GM12878 (cell line): ENCODE measurements around the gene SUMF1. TPM values are rescaled to one million over a fixed set of nuclear protein-coding genes. Genes with fewer than 3 reads are reported as not detected.

Source experiments
- ATAC-seq: fragments of 200-7000 bp; cut with Tn5 transposase; 3 replicates; pipeline ENCODE4 v1.9.1; 2020; ENCODE audit warnings: mild to moderate bottlenecking, moderate library complexity
- BruUV-seq: library from RNA; stranded (reverse); fragments of 400-500 nt; replicated peaks from 2 replicates; lab custom pipeline; 2021; lab: Mats Ljungman, UMichigan
- CTCF ChIA-PET: fragments of 300-600 bp; sonication (Branson Sonifier 250); formaldehyde crosslinking; extraction: SDS; loops from one replicate; lab custom pipeline; 2021; ENCODE audit warnings: inconsistent platforms; lab: Yijun Ruan, JAX
- POLR2A ChIA-PET: fragments of 350-600 bp; formaldehyde crosslinking; extraction: SDS; loops from one replicate; lab custom pipeline; 2021; ENCODE audit warnings: inconsistent platforms; lab: Charles Lee
- RAD21 ChIA-PET: fragments of 300-600 bp; sonication (Branson Sonifier 250); formaldehyde crosslinking; loops from one replicate; lab custom pipeline; 2023; ENCODE audit warnings: antibody characterized with exemption; ENCODE audit not compliant: unreplicated experiment; lab: Charles Lee
- SMC1A ChIA-PET: fragments of 300-600 bp; sonication (Branson Sonifier 250); formaldehyde crosslinking; loops from one replicate; lab custom pipeline; 2023; ENCODE audit not compliant: unreplicated experiment, uncharacterized antibody; lab: Charles Lee
- DNase-seq: peaks from one replicate; pipeline ENCODE4 v3.0.0-alpha.2; 2011; ENCODE audit warnings: low read depth, low spot score
- FAIRE-seq: peaks from 3 replicates; lab custom pipeline; 2011; peaks lifted over from hg19 to GRCh38; lab: Jason Lieb, UNC
- H2AFZ ChIP-seq: 2 replicates; pipeline ENCODE4 v1.6.0; 2011; ENCODE audit warnings: low read depth, low read length, control low read depth; ENCODE audit not compliant: control insufficient read depth
- H3K27ac ChIP-seq: 2 replicates; pipeline ENCODE4 v1.5.1; 2011; ENCODE audit warnings: control low read depth; ENCODE audit not compliant: control insufficient read depth, insufficient read depth
- H3K27me3 ChIP-seq, 2 experiments: replicated peaks in 1 of 2; 2 replicates each; pipeline versions ENCODE4 v1.6.0 to v1.6.1; 2011; ENCODE audit warnings: low read length in 1 of 2; ENCODE audit not compliant: control insufficient read depth in 2 of 2, insufficient read depth in 2 of 2
- H3K36me3 ChIP-seq, 2 experiments: 2 replicates each; pipeline ENCODE4 v1.5.1; 2011; ENCODE audit warnings: low read length in 1 of 2; ENCODE audit not compliant: control insufficient read depth in 2 of 2, insufficient read depth in 2 of 2
- H3K4me1 ChIP-seq: 2 replicates; pipeline ENCODE4 v1.6.1; 2011; ENCODE audit warnings: mild to moderate bottlenecking, low read length, moderate library complexity, mixed read lengths; ENCODE audit not compliant: control insufficient read depth, insufficient read depth
- H3K4me2 ChIP-seq: 2 replicates; pipeline ENCODE4 v1.6.0; 2011; ENCODE audit warnings: control low read depth; ENCODE audit not compliant: control insufficient read depth, insufficient read depth
- H3K4me3 ChIP-seq: fragments of 200-600 bp; sonication (generic); 2 replicates; pipeline ENCODE4 v1.5.1; 2016
- H3K79me2 ChIP-seq: 2 replicates; pipeline ENCODE4 v1.6.0; 2011; ENCODE audit warnings: low read length; ENCODE audit not compliant: control insufficient read depth, insufficient read depth
- H3K9ac ChIP-seq: 2 replicates; pipeline ENCODE4 v1.8.0; 2011; ENCODE audit warnings: low read length, control low read depth, mixed read lengths; ENCODE audit not compliant: control insufficient read depth, insufficient read depth
- H3K9me3 ChIP-seq: replicated peaks from 3 replicates; pipeline ENCODE4 v1.5.1; 2011; ENCODE audit warnings: mild to moderate bottlenecking, low read length; ENCODE audit not compliant: control insufficient read depth, insufficient read depth
- H4K20me1 ChIP-seq: 2 replicates; pipeline ENCODE4 v1.6.0; 2011; ENCODE audit not compliant: control insufficient read depth, insufficient read depth
- CBX5 ChIP-seq: sonication (generic); IDR thresholded peaks from 2 replicates; pipeline ENCODE4 v1.6.1; 2016; ENCODE audit warnings: low read depth, moderate library complexity, mild to moderate bottlenecking, inconsistent platforms
- IRF4 ChIP-seq: IDR thresholded peaks from 2 replicates; pipeline ENCODE4 v1.6.1; 2011; ENCODE audit warnings: low read depth, low read length
- NFYB ChIP-seq: IDR thresholded peaks from 2 replicates; pipeline ENCODE4 v1.6.1; 2011; ENCODE audit warnings: low read depth, mild to moderate bottlenecking, low read length, improper control_type of control experiment, moderate library complexity; ENCODE audit not compliant: insufficient read depth
- SPI1 ChIP-seq: IDR thresholded peaks from 2 replicates; pipeline ENCODE4 v1.6.1; 2011; ENCODE audit warnings: low read depth, mild to moderate bottlenecking, low read length, moderate library complexity, borderline replicate concordance; ENCODE audit not compliant: insufficient read depth
- TCF7 ChIP-seq: IDR thresholded peaks from 2 replicates; pipeline ENCODE4 v1.6.1; 2014; ENCODE audit warnings: antibody characterized with exemption, borderline replicate concordance
- ZNF207 ChIP-seq: fragments of 450-650 bp; IDR thresholded peaks from 2 replicates; pipeline ENCODE4 v1.6.1; 2014; ENCODE audit warnings: antibody characterized with exemption, mild to moderate bottlenecking, borderline replicate concordance
- WGBS: methylation state at CpG from one replicate; pipeline ENCODE4 v1.1.6; 2016; ENCODE audit warnings: low lambda C conversion rate; ENCODE audit not compliant: insufficient replicate concordance, insufficient coverage; ENCODE audit errors: missing lambda C conversion rate; 5-methylcytosine and 5-hydroxymethylcytosine counted together
- in situ Hi-C: fragments of 300-500 bp; cut with MboI; formaldehyde crosslinking; loops from 9 replicates; pipeline ENCODE4 v1.14.3; 2018; ENCODE audit warnings: mixed read lengths
- intact Hi-C: fragments of 100-400 bp; cut with micrococcal nuclease; formaldehyde crosslinking; loops from one replicate; pipeline ENCODE4 v1.14.2; 2022; ENCODE audit not compliant: unreplicated experiment
- polyA plus RNA-seq, 11 experiments: library from polyadenylated mRNA; depleted of rRNA in 4 of 11; unstranded in 6 of 11; stranded (reverse) in 5 of 11; fragments of >200 nt; fragmentation: Nextera tagmentation in 4 of 11; fragmentation: Illumina TruSeq in 1 of 11; extraction: Ambion mirVana in 4 of 11; extraction: Trizol in 1 of 11; gene quantifications; 1 replicate in 1 of 11; 2 replicates in 10 of 11; pipeline versions ENCODE4 v1.2.1 to v1.2.3, GENCODE V29; 2011 to 2016; ENCODE audit warnings: inconsistent platforms in 2 of 11, missing spikeins in 2 of 11, low read depth in 1 of 11
- total RNA-seq, 4 experiments: library from RNA; depleted of rRNA in 3 of 4; stranded (reverse); fragments of >200 nt in 3 of 4; fragmentation: Illumina TruSeq in 1 of 4; extraction: Trizol in 1 of 4; gene quantifications; 2 replicates each; pipeline versions ENCODE4 v1.2.1 to v1.2.3, GENCODE V29; 2013 to 2021
- TF ChIP-seq, protein P1 (sequence below): fragments of 450-650 bp; conservative IDR thresholded peaks from 2 replicates; pipeline ENCODE4 v1.6.1; 2017; ENCODE audit warnings: mild to moderate bottlenecking, moderate library complexity
- TF ChIP-seq, protein P2 (sequence below): fragments of 450-650 bp; IDR thresholded peaks from 2 replicates; pipeline ENCODE4 v1.6.1; 2018; ENCODE audit warnings: mild to moderate bottlenecking, low read depth, moderate library complexity; ENCODE audit not compliant: partially characterized antibody
- TF ChIP-seq, protein P3 (sequence below): fragments of 450-650 bp; IDR thresholded peaks from 2 replicates; pipeline ENCODE4 v1.6.1; 2017; ENCODE audit warnings: mild to moderate bottlenecking, low read depth, inconsistent platforms; ENCODE audit not compliant: poor library complexity, severe bottlenecking
- TF ChIP-seq, protein P4 (sequence below): fragments of 150-350 bp; IDR thresholded peaks from 2 replicates; pipeline ENCODE4 v1.6.1; 2016; ENCODE audit warnings: low read depth, low read length

Gene SUMF1
- total and polyA plus RNA-seq, 10 of the 15 experiments (the other 5 are each of a cell fraction or from before 2014, with no cell fraction given), result 3.2 to 14.3 (median 8.5) TPM

DNA sequence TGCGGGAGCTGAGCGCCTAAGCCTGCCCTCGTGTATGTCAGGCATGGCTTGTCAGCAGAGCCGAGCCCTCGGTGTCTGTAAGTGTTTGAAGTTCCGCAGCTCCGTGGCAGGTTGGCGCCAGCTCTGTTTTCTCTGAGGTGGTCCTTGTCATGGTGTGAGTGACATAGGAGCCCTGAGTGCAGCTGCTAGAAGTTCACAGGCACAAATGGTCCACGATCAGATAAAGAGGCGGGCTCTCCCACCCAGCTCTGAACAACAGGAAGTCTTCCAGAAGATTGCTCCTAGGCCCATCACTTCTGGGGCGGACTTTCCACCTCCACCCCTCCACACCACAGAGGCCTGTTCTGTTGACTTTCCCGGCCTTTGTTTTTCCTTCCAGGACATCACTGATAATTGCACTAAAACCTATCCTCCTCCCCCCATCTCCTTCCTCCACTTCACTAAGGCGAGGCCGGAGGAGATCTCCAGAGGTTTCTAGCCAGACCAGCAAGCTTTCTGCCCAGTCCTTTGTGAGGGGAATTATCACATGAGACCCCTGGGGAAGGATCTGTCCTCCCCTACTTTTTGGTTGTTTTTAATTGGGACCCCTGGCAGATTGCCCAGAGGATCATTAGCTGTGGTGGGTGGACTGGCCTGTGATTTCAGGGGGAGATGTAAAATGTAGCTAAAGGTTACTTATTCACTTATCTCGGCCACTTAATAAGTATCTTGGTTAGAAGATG is 46.0 kb upstream of the SUMF1 start:
- no peaks in the 10 kb centered on the region for H3K27me3 ChIP-seq
- POLR2A ChIA-PET, result no interaction called here
- 93% methylated on average over 13 of the region's 15 CpGs for WGBS

More for the DNA sequence above, 46.0 kb upstream of the SUMF1 start:
- no peak overlapping the region for H2AFZ ChIP-seq
- H3K9ac ChIP-seq, result no peak overlapping the region
- H3K79me2 ChIP-seq, result peaks cover 5% of the 10 kb centered on the region
- no TSS peak for BruUV-seq
- ChIA-PET RAD21 (interaction anchor here (0.8 to 1.2 kb wide), 2 partner anchors 10 to 19 kb away, joined by 3 read pairs; partner anchors contain the start of gene ITPR1), CTCF (interaction anchor here (0.6 kb wide), 2 partner anchors 525 to 1181 kb away, joined by 3 read pairs; no protein-coding TSS in a partner anchor), SMC1A (interaction anchor here (0.6 to 12.9 kb wide), 3 partner anchors 19 to 390 kb away, joined by 3 to 180 read pairs (median 3); partner anchors contain the start of gene ITPR1)
- in situ Hi-C loops, result no loop called here
- intact Hi-C loops, result no loop called here
- peaks cover 13% of the 10 kb centered on the region for H3K4me1 ChIP-seq
- H3K27ac ChIP-seq, result no peak overlapping the region
- DNase-seq, result no peak
- peaks cover 8 to 14% of the 10 kb centered on the region in 2 experiments for H3K36me3 ChIP-seq
- H4K20me1 ChIP-seq, result peaks cover 6% of the 10 kb centered on the region; the same call in 1 of the 2 replicates
- H3K4me3 ChIP-seq, result no peak overlapping the region
- TF ChIP-seq ZNF207 (no peak), SPI1 (no peak), IRF4 (no peak), CBX5 (no peak), TCF7 (no peak), NFYB (no peak)
- TF ChIP-seq, protein P1, sequence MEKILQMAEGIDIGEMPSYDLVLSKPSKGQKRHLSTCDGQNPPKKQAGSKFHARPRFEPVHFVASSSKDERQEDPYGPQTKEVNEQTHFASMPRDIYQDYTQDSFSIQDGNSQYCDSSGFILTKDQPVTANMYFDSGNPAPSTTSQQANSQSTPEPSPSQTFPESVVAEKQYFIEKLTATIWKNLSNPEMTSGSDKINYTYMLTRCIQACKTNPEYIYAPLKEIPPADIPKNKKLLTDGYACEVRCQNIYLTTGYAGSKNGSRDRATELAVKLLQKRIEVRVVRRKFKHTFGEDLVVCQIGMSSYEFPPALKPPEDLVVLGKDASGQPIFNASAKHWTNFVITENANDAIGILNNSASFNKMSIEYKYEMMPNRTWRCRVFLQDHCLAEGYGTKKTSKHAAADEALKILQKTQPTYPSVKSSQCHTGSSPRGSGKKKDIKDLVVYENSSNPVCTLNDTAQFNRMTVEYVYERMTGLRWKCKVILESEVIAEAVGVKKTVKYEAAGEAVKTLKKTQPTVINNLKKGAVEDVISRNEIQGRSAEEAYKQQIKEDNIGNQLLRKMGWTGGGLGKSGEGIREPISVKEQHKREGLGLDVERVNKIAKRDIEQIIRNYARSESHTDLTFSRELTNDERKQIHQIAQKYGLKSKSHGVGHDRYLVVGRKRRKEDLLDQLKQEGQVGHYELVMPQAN, result no peak
- TF ChIP-seq, protein P2, sequence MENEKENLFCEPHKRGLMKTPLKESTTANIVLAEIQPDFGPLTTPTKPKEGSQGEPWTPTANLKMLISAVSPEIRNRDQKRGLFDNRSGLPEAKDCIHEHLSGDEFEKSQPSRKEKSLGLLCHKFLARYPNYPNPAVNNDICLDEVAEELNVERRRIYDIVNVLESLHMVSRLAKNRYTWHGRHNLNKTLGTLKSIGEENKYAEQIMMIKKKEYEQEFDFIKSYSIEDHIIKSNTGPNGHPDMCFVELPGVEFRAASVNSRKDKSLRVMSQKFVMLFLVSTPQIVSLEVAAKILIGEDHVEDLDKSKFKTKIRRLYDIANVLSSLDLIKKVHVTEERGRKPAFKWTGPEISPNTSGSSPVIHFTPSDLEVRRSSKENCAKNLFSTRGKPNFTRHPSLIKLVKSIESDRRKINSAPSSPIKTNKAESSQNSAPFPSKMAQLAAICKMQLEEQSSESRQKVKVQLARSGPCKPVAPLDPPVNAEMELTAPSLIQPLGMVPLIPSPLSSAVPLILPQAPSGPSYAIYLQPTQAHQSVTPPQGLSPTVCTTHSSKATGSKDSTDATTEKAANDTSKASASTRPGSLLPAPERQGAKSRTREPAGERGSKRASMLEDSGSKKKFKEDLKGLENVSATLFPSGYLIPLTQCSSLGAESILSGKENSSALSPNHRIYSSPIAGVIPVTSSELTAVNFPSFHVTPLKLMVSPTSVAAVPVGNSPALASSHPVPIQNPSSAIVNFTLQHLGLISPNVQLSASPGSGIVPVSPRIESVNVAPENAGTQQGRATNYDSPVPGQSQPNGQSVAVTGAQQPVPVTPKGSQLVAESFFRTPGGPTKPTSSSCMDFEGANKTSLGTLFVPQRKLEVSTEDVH, result no peak
- TF ChIP-seq, protein P3, sequence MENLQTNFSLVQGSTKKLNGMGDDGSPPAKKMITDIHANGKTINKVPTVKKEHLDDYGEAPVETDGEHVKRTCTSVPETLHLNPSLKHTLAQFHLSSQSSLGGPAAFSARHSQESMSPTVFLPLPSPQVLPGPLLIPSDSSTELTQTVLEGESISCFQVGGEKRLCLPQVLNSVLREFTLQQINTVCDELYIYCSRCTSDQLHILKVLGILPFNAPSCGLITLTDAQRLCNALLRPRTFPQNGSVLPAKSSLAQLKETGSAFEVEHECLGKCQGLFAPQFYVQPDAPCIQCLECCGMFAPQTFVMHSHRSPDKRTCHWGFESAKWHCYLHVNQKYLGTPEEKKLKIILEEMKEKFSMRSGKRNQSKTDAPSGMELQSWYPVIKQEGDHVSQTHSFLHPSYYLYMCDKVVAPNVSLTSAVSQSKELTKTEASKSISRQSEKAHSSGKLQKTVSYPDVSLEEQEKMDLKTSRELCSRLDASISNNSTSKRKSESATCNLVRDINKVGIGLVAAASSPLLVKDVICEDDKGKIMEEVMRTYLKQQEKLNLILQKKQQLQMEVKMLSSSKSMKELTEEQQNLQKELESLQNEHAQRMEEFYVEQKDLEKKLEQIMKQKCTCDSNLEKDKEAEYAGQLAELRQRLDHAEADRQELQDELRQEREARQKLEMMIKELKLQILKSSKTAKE, result no peak
- TF ChIP-seq, protein P4, sequence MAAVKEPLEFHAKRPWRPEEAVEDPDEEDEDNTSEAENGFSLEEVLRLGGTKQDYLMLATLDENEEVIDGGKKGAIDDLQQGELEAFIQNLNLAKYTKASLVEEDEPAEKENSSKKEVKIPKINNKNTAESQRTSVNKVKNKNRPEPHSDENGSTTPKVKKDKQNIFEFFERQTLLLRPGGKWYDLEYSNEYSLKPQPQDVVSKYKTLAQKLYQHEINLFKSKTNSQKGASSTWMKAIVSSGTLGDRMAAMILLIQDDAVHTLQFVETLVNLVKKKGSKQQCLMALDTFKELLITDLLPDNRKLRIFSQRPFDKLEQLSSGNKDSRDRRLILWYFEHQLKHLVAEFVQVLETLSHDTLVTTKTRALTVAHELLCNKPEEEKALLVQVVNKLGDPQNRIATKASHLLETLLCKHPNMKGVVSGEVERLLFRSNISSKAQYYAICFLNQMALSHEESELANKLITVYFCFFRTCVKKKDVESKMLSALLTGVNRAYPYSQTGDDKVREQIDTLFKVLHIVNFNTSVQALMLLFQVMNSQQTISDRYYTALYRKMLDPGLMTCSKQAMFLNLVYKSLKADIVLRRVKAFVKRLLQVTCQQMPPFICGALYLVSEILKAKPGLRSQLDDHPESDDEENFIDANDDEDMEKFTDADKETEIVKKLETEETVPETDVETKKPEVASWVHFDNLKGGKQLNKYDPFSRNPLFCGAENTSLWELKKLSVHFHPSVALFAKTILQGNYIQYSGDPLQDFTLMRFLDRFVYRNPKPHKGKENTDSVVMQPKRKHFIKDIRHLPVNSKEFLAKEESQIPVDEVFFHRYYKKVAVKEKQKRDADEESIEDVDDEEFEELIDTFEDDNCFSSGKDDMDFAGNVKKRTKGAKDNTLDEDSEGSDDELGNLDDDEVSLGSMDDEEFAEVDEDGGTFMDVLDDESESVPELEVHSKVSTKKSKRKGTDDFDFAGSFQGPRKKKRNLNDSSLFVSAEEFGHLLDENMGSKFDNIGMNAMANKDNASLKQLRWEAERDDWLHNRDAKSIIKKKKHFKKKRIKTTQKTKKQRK, result no peak
- no peak for FAIRE-seq
- no peak overlapping the region for H3K4me2 ChIP-seq
- no peak for ATAC-seq
- H3K9me3 ChIP-seq, result no peaks in the 10 kb centered on the region
